GM06990 (cell line): Measurements from ENCODE around the gene OSMR.
"Not testable (repeated sequence)": the region's sequence is repeated elsewhere in the genome, so short reads cannot be mapped to it uniquely, and the experiment has no call there.

Experiments used
- DNase-seq: peaks from one replicate; pipeline ENCODE4 v3.0.0-alpha.2; 2011; ENCODE audit not compliant: insufficient read length; ENCODE audit errors: extremely low read depth
- H3K27me3 ChIP-seq: replicated peaks from 2 replicates; pipeline ENCODE4 v1.6.0; 2011; ENCODE audit warnings: low read length; ENCODE audit not compliant: control insufficient read depth, insufficient read depth
- H3K36me3 ChIP-seq: 2 replicates; pipeline ENCODE4 v1.5.1; 2011; ENCODE audit warnings: low read length; ENCODE audit not compliant: control insufficient read depth, insufficient read depth
- H3K4me3 ChIP-seq: replicated peaks from 2 replicates; pipeline ENCODE4 v1.5.1; 2011; ENCODE audit warnings: low read depth, mild to moderate bottlenecking, control low read depth, low read length
- TF ChIP-seq, protein P1 (sequence below): IDR thresholded peaks from 2 replicates; pipeline ENCODE4 v1.5.1; 2011; ENCODE audit warnings: low read length, control low read depth, mild to moderate bottlenecking, inconsistent platforms; ENCODE audit not compliant: insufficient read depth, poor library complexity, severe bottlenecking

The OSMR gene

DNA sequence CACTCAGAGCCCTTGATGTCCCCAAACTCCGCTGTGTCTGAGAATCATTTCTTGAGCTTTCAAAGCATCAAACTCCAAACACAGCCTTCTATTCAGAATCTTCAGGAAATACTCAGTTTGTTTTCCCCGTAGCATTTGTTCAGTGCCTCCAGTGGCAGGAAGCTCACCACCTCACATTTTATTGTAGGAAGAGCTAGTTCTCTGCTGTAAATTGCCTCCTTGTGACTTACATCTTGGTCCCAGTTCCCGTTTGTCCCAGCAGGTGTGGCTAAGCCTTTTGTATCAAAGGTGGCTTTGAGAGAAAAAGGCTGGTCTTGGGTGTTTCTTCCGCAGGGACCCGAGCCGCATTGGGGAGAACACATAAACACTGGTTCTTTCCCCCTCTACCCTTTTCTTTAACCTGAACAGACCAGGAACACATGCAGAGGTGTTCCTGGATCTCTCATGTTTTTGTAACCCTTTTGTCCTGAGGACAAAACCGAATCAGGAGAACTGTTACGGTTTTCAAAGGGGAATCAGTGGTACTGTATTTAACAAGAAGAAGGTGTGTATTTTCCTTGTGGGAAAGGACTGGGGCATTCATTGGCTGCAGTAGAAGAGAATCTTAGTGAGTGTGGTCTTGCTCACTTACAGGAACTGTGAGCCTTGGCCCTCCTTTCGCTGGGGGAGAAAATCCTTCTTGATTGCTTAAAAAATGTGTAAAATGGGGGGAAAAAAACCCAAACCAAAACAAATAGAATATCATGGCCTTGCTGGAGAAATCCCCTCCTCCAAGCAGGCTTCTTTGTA is 1.9 kb downstream of the OSMR start:
- Histone ChIP-seq H3K36me3 (no peaks in the 10 kb centered on the region), H3K4me3 (no peak overlapping the region), H3K27me3 (peaks cover 2% of the 10 kb centered on the region; the same call in 1 of the 2 replicates)
- TF ChIP-seq, protein P1, sequence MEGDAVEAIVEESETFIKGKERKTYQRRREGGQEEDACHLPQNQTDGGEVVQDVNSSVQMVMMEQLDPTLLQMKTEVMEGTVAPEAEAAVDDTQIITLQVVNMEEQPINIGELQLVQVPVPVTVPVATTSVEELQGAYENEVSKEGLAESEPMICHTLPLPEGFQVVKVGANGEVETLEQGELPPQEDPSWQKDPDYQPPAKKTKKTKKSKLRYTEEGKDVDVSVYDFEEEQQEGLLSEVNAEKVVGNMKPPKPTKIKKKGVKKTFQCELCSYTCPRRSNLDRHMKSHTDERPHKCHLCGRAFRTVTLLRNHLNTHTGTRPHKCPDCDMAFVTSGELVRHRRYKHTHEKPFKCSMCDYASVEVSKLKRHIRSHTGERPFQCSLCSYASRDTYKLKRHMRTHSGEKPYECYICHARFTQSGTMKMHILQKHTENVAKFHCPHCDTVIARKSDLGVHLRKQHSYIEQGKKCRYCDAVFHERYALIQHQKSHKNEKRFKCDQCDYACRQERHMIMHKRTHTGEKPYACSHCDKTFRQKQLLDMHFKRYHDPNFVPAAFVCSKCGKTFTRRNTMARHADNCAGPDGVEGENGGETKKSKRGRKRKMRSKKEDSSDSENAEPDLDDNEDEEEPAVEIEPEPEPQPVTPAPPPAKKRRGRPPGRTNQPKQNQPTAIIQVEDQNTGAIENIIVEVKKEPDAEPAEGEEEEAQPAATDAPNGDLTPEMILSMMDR: no peak
- no peak for DNase-seq

- DNase-seq: no peak
- peaks cover 2% of the 10 kb centered on the region; the same call in 1 of the 2 replicates for H3K27me3 ChIP-seq
- TF ChIP-seq, protein P1: no peak
- no peaks in the 10 kb centered on the region for H3K36me3 ChIP-seq
- H3K4me3 ChIP-seq: no peak overlapping the region
Measured at GRCh38 chr5:38848637-38849036, 2.8 kb downstream of the OSMR start.

DNA sequence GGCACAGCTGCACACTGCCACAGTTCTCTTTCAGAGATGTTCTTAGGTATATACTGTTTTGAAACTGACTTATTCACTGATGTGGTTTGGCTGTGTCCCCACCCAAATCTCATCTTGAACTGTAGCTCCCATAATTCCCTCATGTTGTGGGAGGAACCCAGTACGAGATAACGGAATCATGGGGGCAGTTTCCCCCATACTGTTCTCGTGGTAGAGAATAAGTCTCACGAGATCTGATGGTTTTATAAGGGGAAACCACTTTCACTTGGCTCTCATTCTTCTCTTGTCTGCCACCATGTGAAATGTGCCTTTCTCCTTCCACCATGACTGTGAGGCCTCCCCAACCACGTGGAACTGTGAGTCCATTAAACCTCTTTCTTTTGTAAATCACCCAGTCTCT is 5.8 kb downstream of the OSMR start:
- H3K4me3 ChIP-seq, H3K36me3 ChIP-seq, DNase-seq, H3K27me3 ChIP-seq: not testable (repeated sequence)

GRCh38 chr5:38853753-38854470 is 8.1 kb downstream of the OSMR start:
- no peaks in the 10 kb centered on the region for H3K27me3 ChIP-seq
- TF ChIP-seq, protein P1: no peak
- no peak for DNase-seq

DNA sequence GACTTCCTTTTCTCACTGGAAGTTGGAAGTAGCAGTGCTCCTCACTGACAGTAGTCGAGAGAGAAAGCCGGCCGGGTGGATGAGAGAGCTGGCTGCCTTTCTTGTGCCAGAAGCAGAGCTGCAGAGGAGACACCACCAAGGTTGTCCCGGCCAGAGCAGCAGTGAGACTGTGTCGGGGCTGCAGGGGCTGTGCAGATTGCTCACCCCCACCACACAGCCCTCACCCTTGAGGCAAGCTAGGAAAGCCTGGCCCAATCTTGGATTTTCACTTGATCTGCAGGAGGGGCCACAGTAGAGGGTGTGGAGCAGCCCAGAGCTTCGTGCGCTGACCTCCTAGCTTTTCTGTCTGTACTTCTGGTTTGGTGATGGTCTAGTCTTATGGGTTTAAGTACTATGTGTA is 9.1 kb downstream of the OSMR start:
- Histone ChIP-seq H3K4me3 (no peak overlapping the region), H3K36me3 (no peaks in the 10 kb centered on the region), H3K27me3 (no peaks in the 10 kb centered on the region)
- TF ChIP-seq, protein P1: no peak
- DNase-seq: no peak

More at GRCh38 chr5:38853753-38854470, 8.1 kb downstream of the OSMR start:
- H3K4me3 ChIP-seq: no peak overlapping the region
- H3K36me3 ChIP-seq: no peaks in the 10 kb centered on the region

- no peak overlapping the region for H3K4me3 ChIP-seq
- TF ChIP-seq, protein P1: no peak
- H3K27me3 ChIP-seq: no peaks in the 10 kb centered on the region
- no peak for DNase-seq
- H3K36me3 ChIP-seq: no peaks in the 10 kb centered on the region
Measured at GRCh38 chr5:38856660-38857059, 10.8 kb downstream of the OSMR start.
